Measurements from ENCODE around the gene GREB1. TPM values are rescaled to one million over a fixed set of nuclear protein-coding genes. Genes with fewer than 3 reads are reported as not detected.

Gene GREB1
- total RNA-seq, 1 experiment from 2014 or later: 14.7 TPM

- in situ Hi-C loops (cut with HindIII; ENCODE audit: low sequenced_read_pairs): no loop called here
- DNase-seq (ENCODE audit: low spot score): no peak
Measured at GRCh38 chr2:11506611-11506969, 27.3 kb upstream of the GREB1 start.

DNA sequence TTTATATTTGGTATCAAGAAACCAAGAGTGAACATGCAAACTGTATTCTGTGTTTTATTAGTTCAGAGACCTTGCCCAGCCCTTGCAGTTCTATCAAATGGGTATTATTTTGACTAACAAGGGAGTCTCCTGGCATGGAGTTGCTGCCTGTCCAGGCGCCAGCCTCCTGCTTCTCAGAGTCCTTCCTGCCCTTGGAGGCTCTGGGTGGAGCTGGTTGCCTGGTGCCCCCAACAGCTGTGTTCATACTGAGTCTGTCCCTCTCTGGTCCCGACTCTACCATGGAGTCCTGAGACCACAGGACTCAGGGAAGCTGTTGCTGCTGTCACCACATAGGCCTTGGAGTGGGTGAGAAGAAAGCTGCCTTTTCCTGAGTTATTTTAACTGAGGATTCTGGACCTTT lies 26.3 kb upstream of the GREB1 start:
- in situ Hi-C loops (cut with HindIII; ENCODE audit: low sequenced_read_pairs): no loop called here
- no peak for DNase-seq (ENCODE audit: low spot score)

GRCh38 chr2:11508279-11508678 lies 25.6 kb upstream of the GREB1 start:
- DNase-seq (ENCODE audit: low spot score): peak; percentile 49
- in situ Hi-C loops (cut with HindIII; ENCODE audit: low sequenced_read_pairs): no loop called here

- in situ Hi-C loops (cut with HindIII; ENCODE audit: low sequenced_read_pairs): no loop called here
- DNase-seq (ENCODE audit: low spot score): no peak
Measured at GRCh38 chr2:11509657-11510360, 24.0 kb upstream of the GREB1 start.

GRCh38 chr2:11512431-11512830 lies 21.4 kb upstream of the GREB1 start:
- in situ Hi-C loops (cut with HindIII; ENCODE audit: low sequenced_read_pairs): no loop called here
- DNase-seq (ENCODE audit: low spot score): no peak

DNA sequence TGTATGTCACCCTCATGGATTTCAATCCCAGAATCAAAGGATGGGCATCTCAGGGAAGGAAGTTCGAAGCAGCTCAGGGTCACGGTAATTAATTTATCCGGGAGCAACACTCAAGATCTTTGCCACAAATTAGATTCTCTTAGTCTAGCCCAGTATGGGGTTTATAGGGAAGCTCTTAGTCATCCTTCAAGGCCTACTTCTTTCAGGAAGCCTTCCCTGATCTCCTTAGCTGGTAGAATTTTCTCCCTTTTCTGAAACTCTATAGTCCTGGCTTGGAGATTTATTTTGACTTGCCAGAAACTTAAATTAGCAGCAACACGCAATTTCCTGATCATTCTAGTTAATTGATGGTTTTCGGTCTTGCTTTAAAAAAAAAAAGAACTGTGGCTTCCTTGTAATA lies 20.5 kb upstream of the GREB1 start:
- no peak for DNase-seq (ENCODE audit: low spot score)
- in situ Hi-C loops (cut with HindIII; ENCODE audit: low sequenced_read_pairs): no loop called here

DNA sequence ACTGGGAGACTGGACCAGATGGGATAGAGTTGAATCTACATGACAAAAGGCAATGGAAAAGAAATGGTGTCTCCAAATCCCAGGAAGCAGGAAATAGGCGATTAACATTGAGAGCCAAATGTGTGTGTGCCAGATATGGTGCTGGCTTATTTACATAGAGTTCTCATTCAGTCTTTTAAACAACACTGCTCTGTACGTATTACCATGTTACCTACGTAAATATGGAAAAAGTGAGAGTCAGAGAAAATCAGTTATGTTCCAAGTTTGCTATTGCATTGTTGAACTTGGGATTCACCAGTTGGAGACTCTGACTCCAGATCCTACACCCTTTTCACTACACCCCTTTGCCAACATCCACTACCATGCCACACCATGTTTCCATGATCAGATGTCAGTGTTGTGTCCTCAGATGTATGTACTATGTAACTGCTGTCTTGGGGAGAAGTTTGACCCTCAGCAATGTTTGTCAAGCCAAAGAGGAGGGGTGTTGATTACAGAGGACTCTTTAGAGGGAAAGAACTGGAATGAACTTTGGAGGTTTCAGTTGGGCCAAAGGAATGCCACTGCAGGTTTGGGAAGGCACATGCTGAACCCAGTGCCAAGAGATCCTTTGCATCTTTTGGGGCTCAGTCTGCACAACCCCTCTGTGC lies 19.6 kb upstream of the GREB1 start:
- in situ Hi-C loops (cut with HindIII; ENCODE audit: low sequenced_read_pairs): no loop called here
- DNase-seq (ENCODE audit: low spot score): no peak

DNA sequence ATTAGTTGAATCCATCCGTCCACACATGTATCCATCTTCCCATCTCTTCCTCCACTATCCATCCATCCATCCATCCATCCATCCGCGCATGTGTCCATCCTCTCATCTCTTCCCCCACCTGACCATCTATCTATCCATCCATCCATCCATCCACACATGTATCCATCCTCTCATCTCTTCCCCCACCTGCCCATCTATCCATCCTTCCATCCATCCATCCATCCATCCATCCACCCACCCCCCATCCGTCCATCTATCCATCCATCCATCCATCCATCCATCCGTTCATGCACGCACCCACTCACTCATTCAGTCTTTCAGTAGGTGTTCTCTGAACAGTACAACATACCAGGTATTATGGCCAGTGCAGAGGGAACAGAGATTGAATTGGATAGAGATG lies 18.9 kb upstream of the GREB1 start:
- DNase-seq (ENCODE audit: low spot score): no peak
- in situ Hi-C loops (cut with HindIII; ENCODE audit: low sequenced_read_pairs): no loop called here

GRCh38 chr2:11515490-11515981 lies 18.3 kb upstream of the GREB1 start:
- no peak for DNase-seq (ENCODE audit: low spot score)
- in situ Hi-C loops (cut with HindIII; ENCODE audit: low sequenced_read_pairs): no loop called here

DNA sequence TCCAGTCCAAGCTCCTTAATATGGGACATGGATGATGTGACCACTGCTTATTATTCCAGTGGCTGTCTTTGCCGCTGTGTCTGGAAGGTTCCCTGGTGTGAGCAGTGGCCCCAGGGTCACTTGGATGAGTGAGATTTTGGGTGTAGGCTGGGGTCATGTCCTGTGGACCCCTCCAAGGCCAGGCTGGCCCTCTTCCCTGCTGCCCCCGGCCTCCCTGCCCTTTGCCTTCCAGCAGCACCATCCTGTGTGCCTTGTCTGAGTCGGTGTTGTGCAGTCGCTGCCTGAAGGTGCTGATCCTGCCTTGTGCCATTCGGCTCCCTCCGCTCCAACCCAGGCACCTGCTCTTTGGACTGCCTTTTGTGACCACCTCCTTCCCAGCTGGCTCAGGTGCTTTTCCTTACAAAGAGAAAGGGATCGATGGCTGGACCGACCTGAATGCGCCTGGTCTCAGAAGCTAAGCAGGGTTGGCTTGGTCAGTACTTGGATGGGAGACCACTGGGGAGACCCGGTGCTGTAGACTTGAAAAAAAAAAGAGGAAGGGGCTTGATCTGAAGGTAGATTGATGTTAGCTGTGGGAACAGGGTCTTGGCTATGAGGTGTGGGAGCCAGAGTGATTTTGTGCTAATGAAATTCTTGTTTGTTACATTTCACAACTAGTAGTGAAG lies 16.7 kb upstream of the GREB1 start:
- DNase-seq (ENCODE audit: low spot score): no peak
- in situ Hi-C loops (cut with HindIII; ENCODE audit: low sequenced_read_pairs): no loop called here

GRCh38 chr2:11517906-11518305 lies 15.9 kb upstream of the GREB1 start:
- in situ Hi-C loops (cut with HindIII; ENCODE audit: low sequenced_read_pairs): no loop called here
- DNase-seq (ENCODE audit: low spot score): no peak

DNA sequence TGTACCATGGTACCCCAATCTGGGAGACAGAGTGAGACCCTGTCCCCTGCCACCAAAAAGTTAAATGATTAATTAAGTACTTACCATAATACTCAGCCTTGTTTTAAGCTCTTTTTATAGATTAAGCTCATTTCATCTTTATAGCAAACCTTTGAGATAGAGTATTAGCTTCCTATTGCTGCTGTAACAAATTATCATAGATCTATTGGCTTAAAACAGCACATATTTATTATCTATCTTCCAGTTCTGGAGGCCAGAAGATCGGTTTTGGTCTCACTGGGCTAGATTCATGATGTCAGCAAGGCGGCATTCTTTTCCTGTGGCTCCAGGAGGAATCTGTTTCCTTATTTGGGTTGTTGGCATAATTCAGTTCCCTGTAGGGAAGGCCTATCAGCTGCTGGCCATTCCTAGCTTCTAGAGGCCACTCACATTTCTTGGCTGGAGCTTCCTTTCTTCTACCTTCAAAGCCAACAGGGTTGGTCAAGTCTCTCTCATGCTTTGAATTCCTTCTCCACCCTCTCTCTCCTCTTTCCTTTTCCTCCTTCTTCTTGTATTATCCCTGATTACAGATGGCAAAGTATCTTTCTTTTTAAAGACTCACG lies 13.7 kb upstream of the GREB1 start:
- DNase-seq (ENCODE audit: low spot score): no peak
- in situ Hi-C loops (cut with HindIII; ENCODE audit: low sequenced_read_pairs): no loop called here

GRCh38 chr2:11521775-11522174 lies 12.1 kb upstream of the GREB1 start:
- in situ Hi-C loops (cut with HindIII; ENCODE audit: low sequenced_read_pairs): no loop called here
- no peak for DNase-seq (ENCODE audit: low spot score)

GRCh38 chr2:11524470-11524869 lies 9.4 kb upstream of the GREB1 start:
- in situ Hi-C loops (cut with HindIII; ENCODE audit: low sequenced_read_pairs): no loop called here
- DNase-seq (ENCODE audit: low spot score): no peak

DNA sequence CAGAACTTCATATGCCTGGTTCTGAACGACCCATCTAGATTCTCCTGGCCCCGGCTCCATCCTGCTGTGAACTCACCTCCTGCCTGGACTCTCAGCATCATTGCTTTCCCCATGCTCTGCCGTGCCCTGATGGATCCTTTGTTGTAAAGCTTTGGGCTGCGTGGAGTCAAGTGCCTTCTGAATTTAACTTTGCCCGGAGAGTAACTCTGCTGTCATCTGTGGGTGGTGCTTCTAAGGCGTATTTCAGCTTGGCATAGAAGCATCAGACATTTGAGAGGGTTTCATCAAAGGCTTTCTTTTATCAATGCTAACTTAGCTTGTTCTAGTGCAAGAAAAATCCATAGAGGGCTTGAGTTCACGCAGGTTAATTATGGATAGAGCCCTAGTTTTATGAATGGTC lies 8.1 kb upstream of the GREB1 start:
- in situ Hi-C loops (cut with HindIII; ENCODE audit: low sequenced_read_pairs): no loop called here
- DNase-seq (ENCODE audit: low spot score): no peak

DNA sequence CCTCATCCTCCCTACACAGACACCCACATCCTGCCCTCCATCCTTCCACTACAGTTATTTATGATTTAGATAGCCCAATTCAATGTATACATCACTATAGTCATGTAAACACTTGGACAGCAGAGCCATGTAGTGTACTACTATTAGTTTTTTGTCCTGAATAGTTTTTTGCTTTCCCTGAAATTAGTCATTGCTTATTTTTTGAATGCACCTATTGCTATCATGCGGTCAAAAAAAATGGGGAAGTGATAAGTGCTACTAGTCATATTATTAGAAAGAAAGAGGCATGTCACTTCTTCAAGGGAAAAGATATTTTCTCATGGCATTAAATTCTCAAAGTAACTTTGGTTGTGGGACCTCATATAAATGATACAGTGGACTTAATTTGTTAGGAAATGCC lies 6.8 kb upstream of the GREB1 start:
- in situ Hi-C loops (cut with HindIII; ENCODE audit: low sequenced_read_pairs): no loop called here
- DNase-seq (ENCODE audit: low spot score): no peak

GRCh38 chr2:11528228-11528627 lies 5.6 kb upstream of the GREB1 start:
- in situ Hi-C loops (cut with HindIII; ENCODE audit: low sequenced_read_pairs): no loop called here
- no peak for DNase-seq (ENCODE audit: low spot score)

DNA sequence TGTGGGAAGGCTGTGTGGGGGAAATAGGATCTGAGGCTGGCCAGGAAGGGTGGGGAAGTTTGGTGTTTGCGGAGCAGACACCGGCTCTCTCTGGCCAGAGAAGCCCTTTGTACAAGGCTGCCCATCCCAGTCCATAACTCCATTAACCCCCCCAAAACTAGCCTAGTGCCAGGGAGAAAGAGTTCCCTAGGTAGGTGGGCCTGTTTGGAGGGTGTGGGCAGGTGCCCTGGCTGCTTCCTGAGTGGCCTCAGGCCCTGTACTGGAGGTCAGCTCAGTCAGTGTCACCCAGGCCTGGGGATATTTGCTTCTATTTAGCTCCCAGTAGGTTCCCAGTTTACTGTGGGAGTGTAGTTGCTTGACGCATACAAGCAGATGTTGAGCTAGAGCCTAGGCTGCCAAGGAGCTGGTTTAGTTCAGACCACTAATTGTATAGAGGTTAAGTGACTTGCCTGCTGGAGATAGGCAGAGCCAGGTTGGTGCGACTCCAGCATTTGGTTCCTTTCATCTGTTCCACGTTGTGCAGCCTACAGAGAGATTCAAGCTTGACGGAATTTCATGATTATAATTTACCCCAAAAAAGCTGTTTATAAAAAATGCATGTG lies 2.9 kb upstream of the GREB1 start:
- DNase-seq (ENCODE audit: low spot score): no peak
- in situ Hi-C loops (cut with HindIII; ENCODE audit: low sequenced_read_pairs): no loop called here

GRCh38 chr2:11532416-11533055 lies 1.3 kb upstream of the GREB1 start:
- in situ Hi-C loops (cut with HindIII; ENCODE audit: low sequenced_read_pairs): no loop called here
- DNase-seq (ENCODE audit: low spot score): no peak

All from G401 (cell line).